HG03095 (cell line): Measurements from ENCODE around the gene KAT6B.

Experiments used
- ATAC-seq: cut with Tn5 transposase; IDR thresholded peaks from one replicate; pipeline ENCODE4 v1.9.1; 2021; ENCODE audit warnings: moderate library complexity; ENCODE audit not compliant: unreplicated experiment

KAT6B gene

DNA sequence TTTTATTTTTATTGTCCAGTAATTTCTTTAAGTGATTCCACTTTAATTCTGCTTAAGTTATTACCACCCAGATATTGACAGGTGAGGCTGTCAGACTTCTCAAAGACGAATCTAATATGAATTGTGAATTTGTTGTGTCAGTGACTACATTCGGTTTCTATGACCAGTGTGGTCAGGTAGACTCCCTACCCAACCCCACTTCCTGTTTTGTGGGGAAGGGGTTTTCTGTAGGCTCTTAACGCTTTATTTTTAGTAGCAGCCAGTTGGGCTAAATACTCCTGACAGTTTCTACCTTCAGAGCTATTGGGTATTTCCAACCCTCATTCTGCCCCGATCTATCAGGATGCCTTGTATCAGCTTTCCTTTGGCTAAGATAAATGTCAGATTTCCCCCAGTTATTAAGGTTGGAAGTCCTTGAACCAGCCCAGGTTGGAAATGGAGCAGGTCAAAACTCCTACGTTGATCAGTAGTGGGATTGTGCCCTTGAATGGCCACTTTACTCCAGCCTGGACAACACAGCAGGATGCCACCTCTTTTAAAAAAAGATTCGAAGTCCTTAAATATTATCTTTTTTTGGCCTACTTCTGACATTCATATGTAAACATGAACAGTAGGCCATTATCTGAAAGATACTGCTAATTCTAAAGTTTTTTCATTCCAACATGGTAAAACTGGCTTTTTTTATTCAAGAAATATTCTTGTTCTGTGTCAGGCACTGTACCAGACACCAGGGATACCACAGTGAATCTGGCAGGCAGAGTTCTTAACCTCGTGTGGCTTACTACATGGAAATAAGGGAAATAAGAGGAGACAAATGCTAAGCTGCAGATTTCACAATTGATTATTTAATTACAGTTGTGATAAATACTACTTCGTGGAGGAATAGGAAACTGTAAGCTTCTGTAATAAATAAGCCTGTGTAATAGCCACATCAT lies 151.8 kb downstream of the KAT6B start:
- ATAC-seq = peak; percentile 77

DNA sequence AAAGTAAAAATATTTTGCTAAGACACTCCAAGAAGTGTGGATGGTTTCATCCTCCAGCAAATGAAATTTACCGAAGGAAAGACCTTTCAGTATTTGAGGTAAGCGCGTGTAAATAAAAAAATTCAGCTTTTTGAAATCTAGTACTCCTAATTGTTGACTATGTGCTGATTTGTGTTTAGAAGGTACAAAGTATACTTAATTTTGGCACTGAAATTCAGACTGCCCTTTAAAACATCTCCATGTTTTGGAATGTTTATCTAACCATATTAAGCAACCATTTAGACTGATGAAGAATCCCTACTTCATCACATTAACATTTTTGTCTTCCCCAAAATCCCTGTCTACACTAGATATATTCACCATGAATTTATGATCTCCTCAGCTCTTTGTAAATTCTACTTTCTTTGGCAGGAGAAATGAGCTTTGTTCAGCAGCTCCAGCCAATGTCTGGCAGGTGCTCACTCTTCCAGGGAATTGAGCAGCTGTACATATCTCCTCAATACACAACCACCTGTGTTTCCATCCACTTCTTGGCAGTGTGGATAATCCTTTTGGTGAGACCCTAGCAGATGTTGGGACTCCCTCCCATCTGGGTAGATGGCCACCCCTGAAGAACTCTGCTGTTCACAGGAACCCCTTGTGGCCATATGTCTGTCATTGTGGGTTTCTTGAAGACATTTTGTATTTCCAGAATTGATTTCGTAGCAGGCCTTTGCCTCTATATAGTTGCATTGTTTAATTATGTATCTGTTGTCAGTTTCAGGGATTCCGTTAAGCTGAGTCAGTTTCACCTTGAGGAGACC lies 155.6 kb downstream of the KAT6B start:
- ATAC-seq = no peak

DNA sequence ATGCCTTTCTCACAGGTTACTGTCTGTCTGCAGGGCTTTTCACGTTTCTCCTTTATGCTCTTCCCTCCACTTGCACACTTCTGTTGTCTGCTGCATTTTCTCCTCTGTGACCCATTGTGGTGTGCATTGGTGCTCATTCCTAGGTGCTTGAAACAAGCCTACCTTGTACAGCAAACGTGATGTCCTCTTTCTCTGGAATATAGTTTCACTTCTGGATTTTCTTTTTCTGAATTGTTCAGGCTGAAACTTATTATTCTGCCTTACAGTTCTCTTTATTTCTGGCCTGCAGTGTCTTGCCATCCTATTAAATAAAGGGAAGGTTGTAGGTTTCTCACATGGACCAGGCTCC lies 156.2 kb downstream of the KAT6B start:
- ATAC-seq = no peak

DNA sequence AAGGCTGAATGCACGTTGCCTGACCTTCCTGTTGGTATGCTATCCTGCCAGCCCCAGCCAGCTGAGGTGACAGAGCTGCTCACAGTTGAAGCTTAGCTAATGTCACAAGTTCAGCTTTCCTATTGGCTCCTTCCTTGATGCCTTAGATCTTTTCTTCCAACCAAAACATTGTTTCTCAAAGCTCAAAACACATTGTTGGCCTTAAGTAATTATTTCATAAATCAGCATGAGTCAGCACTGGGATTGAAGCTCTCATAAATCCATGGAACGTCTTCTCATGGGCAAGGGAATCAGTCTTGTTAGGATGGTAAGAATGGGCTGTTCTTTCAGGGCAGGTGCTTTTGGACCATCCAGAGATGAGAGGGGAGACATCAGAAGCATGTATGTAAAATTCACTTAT lies 157.0 kb downstream of the KAT6B start:
- no peak for ATAC-seq

DNA sequence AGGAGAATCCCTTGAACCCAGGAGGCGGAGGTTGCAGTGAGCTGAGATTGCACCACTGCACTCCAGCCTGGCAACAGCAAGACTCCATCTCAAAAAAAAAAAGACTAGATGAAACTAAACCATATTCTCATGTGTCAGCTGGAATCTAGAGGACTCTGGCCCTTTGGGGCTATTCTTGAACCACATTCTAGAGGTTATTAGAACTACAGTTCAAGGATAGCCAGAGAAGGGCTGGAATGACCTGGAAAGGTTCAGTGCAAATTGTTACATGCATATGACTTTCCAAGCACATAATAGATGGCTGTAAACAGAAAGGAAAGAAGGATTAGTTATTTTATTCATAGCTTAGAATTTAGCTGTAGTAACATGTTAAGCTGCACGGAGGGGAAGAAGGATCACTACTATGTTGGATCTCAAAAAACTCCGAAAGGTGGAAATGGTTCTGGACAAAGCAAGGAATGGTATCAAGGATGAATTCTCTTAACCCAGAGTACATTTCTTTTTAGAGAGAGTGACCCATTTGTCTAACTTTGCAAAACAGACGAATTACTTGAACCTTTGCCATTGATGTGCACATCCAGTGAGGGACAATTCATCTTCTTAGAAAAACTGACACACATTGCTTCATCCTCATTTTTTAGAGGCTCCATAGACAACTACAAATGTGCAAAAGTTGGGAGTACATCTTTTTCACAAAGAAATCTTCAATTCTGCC lies 161.1 kb downstream of the KAT6B start:
- no peak for ATAC-seq

DNA sequence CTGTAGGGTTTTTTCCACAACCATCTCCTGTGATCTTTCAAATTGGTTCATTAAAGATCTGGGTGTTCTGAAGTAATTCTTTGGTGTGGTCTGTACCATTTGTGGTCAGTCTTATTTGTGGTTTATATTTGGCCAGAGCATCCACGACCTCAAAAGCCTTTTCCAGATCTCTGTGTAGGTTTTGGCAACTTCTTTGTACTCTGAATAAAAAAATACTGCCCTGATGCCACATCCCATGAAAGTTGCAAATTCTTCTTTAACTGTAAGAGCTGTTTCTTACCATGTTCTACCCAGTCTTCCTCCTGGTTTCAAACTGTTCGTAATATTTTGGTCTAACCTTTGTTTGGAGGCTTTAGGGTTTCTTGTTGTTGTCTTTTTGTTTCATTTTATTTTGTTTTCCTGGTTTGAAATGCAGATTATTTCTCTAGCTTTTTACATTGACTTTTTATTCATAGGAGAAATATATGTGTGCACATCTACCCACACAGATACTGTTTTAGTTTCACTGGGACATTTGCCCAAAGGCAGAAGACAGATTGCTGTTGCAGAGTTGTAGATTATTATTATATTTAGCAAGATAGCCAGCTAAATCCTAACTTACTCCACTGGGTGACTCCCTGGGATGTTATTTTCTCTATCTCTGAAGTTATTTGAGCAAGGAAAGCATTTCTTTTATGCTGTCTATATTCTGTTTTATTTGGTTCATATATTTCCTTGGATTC lies 161.8 kb downstream of the KAT6B start:
- no peak for ATAC-seq

DNA sequence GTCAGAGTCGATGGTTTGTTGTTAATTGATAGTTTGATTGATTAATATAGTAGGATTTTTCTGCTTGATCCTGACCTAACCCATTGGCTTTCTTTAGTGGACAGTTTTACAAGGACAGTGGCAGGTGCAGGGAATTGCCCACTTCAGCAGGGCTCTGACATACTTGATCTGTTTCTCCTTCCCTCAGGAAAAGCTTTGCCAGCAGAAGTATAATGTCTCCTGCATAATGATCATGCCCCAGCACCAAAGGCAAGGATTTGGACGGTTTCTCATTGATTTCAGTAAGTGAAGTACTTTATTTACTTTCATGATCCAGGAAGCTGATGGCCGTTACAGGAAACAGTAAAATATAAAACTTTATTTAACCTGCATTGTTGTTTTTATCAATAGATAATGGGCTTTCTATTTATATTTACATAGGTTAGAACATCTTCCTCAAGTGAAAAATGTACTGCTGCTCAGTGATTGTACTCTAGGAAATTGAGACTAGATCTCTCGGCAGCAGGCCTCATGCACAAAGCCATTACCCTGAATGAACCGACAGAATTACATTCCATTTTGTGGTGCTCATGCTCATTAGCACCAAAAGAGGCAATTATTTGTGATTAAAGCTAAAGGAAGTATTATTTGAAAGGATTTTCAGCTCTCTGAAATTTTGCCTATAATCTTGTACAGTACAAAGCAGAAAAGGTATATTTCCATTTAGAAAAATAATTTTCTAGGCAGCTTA lies 162.6 kb downstream of the KAT6B start:
- ATAC-seq = no peak

DNA sequence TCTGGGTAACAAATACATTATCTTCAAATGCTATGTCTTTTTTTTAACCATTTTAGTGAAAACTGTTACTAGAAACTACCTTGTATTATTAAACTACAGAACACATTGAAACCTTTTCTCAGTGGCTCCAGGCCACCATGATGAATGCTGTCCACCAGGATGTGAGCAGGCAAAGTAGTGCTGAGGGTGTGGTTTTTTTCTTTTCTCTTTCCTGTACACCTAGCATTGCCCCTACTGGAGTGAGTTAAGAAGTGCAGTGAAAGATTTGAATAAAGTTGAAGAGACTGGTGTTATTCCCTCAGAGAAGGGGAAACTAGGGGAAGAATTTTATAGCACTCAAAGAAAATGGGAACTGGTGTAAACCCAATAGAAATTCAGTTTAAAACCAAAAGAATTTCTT lies 165.0 kb downstream of the KAT6B start:
- ATAC-seq = no peak

DNA sequence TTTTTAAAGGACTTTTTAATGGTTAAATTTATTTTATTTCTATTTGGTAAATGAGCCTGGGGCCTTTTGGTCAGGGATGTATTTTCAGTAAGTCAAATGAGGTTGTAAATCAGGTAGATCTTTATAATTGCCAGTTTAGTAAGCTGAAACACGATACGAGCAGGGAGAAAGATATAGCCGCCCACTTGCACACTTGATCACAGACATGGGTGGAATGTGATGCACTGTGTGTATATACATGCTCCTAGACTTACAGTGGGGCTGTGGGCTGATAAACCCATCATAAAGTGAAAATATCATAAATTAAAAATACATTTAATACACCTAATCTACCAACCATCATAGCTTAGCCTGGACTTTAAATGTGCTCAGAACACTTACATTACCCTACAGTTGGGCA lies 165.7 kb downstream of the KAT6B start:
- ATAC-seq = no peak

DNA sequence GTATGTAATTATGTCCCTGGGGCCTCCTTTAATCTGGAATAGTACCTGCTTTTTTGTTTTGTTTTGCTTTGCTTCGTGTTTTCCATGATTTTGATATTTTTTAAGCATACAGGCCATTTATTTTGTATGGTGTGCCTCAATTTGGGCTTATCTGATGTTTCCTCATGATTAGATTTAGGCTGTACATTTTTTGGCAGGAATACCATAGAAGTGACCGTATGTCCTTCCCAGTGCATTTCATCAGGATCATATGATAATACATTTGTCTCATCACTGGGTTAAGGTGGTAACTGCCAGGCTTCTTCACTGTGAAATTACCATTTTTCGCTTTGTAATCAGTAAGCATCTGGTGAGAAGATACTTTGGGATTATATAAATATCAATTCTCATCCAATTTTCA lies 167.2 kb downstream of the KAT6B start:
- ATAC-seq = no peak

DNA sequence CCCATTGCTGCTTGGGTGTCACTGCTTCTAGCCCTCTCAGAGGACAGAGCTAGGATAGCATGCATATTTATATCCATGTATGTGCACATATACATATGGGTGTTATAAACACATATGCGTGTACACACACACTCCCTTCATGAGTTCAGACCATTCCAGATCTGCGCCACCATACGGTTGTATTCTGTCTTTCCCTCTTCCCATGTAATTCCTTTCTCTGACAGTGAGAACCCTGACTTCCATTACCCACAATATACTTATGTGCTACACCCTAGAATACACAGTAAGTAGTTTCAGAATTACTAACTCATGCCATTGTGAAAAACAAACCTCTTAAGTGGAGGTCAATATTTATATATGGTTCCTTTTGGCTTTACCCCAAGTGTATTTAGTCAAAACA lies 168.5 kb downstream of the KAT6B start:
- ATAC-seq = peak; percentile 56

DNA sequence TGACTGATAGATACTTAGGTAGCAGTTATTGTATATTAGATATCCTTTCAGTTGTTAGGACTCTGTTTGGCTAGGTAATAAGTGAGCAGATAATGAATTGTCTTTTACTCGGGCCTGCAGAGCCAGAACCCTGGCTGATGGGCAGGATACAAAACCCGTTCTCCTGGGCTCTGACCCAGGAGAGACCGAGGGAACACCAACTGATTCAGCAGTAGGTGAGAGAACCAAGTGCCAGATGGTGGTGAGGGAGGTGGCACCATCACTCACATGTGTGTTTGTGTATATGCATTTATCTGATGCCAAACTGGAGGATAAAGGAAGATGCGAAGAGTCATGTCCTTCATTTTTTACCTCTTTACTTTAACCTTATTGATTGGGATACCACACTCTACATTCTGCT lies 169.4 kb downstream of the KAT6B start:
- ATAC-seq = no peak

DNA sequence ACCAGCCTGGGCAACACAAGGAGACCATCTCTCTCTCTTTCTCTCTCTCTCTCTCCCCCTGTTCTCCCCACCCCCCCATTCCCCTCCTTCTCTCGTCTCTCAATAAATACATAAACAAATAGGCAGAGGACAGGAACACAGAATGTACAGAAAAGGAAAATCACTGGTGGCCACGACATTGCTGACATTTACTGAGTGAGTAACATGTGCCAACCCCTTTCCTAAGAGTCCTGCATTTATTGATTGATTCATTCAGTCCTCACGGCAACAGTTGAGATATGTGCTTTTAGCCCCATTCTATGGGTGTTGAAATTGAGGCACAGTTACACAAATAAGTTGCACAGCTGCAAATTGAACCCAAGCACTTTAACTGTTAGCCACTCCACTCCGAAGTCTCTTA lies 170.8 kb downstream of the KAT6B start:
- no peak for ATAC-seq

DNA sequence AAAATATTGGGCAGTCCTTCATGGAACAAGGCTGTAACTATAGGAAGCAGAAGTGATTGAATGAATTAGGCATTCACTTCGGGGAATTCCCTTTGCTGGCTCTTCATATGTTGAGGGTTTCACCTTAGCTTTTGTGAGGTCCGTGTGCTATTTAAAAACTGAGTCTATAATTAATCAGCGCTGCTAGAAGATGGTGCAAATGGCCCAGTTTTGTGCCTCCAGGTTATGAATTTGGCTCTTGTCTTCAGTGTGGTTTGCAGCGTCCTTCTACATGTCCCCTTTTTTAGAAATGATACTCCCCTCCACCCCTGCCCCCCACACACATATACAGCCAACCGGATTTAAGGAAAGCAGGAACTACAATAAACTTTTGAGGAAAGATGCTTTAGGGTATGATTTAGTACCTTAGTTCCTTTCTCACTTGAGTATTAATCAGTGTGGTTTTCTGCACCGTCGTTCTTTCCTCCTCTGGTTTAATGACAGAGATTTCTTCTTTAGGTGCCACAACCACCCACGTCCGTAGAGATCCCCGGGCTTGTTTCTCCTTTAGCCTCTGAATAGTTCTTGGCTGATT lies 174.4 kb downstream of the KAT6B start:
- ATAC-seq = peak; percentile 74

DNA sequence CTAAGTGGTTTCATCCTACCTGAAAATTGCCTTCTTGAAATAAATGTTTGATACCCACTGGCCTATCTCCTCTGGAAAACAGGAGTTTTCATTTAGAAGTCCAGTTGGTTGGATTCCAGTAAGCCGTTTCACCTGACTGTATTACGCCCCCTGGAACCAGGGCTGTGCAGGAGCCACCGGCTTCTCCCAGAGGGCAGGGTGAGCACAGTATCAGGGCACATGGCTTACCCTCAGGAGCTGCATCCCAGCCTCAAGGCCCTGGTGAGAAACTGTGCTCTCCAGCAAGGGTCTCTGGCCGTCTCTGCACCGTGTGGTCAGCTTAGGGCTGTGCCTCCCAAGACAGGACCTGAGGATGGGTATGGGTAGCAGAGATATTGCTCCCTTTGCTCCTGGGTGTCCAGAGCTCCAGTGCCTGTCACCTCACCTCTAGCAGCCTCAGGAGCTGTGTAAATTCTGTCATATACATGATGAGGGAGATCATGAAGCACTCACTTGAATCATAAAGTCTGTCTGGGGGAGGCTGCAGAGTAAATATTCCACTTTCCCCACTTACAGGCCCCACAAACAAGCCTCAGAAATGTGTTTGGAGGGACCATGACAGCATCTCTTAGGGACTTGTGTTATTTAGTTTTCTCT lies 175.4 kb downstream of the KAT6B start:
- ATAC-seq = no peak

DNA sequence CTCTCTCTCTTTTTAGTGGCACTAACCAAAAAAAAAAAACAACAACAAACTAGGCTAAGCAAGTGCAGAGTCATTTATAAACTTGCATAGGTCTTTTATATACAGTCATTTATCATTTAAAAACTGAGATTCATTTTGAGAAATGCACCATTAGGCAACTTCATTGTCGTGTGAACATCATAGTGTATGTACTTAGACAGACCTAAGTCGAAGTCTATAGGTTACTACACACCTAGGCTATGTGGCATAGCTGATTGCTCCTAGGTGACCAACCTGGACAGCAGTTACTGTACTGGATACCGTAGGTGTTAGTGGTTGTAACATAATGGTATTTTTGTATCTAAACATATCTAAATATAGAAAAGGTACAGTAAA lies 175.9 kb downstream of the KAT6B start:
- no peak for ATAC-seq

DNA sequence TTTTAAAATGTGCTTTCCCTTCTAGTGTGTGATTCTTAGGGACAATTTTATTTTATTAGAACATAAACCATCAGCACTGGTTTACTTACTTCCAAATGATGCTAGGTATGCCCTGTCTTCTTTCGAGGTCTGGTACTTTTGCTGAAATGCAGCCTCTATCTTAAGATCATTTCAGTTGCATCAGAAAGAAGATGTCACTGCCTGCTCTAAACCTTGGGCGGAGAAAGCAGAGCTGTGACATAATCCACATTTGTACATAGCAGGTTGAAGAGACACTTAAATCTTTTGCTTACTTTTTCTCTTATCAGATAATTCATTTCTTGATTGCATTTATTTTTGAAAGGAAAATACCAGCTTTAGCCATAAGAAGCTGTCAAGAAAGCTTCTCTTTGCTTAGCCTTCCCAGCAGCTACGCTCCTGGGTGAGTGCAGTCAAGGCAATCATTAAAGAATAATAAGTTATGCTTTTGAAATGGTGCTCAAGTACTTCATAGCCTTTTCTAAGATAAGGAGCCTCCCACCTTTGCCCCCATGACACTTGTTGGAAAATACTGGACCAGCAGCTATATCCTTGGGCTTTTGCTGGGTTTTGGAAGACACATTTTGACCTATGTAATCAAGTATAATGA lies 176.7 kb downstream of the KAT6B start:
- no peak for ATAC-seq

DNA sequence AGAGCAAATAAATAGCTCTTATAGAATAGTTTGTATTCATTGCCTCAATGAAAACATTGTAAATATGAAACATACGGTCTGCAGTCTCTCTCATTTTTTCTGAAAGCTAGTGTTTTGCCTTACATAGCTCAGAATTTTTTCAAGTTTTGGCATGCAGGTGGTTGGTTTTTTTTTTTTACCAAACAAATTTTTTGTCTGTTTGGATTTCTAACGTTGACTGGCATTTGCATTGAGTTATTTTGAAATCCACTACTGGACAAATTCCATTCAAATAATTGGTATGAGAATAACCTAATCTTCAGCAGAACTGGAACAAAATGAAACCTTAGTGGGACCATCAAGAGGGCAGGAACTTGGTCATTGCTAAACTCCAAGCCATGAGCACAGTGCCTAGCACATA lies 177.5 kb downstream of the KAT6B start:
- ATAC-seq = no peak

DNA sequence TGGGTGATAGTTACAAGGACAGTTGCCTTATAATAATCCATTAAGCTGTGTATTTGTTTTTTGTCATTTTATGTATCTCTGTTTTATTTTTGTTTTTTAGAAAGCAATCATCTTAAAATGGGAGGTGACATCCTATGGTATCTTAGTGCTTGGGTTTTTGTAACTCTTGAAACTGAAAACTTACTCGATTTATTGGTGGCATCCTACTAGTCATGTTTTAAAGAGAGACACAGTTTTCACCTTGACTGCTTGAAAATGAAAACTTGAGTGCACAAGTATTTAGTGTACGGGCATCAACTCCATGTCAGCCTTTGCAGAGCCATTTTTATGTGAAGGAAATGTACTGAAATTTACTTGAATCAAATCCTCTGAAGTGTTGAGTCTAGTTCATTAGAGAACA lies 181.2 kb downstream of the KAT6B start:
- ATAC-seq = no peak
